DND-41 (cell line): ENCODE measurements around the gene DIO1.

Experiments used
- ATAC-seq: fragments of 200-7000 bp; cut with Tn5 transposase; 3 replicates; pipeline ENCODE4 v1.9.1; 2021; ENCODE audit warnings: low read depth; ENCODE audit not compliant: insufficient read depth
- DNase-seq: peaks from one replicate; pipeline ENCODE4 v3.0.0-alpha.2; 2020
- H2AFZ ChIP-seq: 2 replicates; pipeline ENCODE4 v1.6.0; 2012; ENCODE audit warnings: low read depth, low read length
- H3K27ac ChIP-seq: 2 replicates; pipeline ENCODE4 v1.5.1; 2012; ENCODE audit warnings: low read length, inconsistent platforms
- H3K27me3 ChIP-seq: fragments of 200-600 bp; sonication (generic); 2 replicates; pipeline ENCODE4 v1.6.0; 2012; ENCODE audit warnings: low read length, mild to moderate bottlenecking, inconsistent platforms; ENCODE audit not compliant: insufficient read depth, poor library complexity
- H3K36me3 ChIP-seq: 2 replicates; pipeline ENCODE4 v1.5.1; 2012; ENCODE audit warnings: low read length, inconsistent platforms; ENCODE audit not compliant: insufficient read depth
- H3K4me1 ChIP-seq: 2 replicates; pipeline ENCODE4 v1.5.1; 2012; ENCODE audit warnings: mild to moderate bottlenecking, low read length; ENCODE audit not compliant: insufficient read depth
- H3K4me2 ChIP-seq: 2 replicates; pipeline ENCODE4 v1.6.0; 2012; ENCODE audit warnings: mild to moderate bottlenecking, moderate library complexity, low read length, inconsistent platforms; ENCODE audit not compliant: insufficient read depth
- H3K4me3 ChIP-seq, 2 experiments: fragments of 200-600 bp in 1 of 2; shearing (Covaris generic) in 1 of 2; 2 replicates each; pipeline ENCODE4 v1.5.1; 2012 to 2016; ENCODE audit warnings: inconsistent platforms in 2 of 2, low read length in 2 of 2, mild to moderate bottlenecking in 2 of 2, low read depth in 1 of 2, moderate library complexity in 1 of 2
- H3K79me2 ChIP-seq: 2 replicates; pipeline ENCODE4 v1.6.0; 2012; ENCODE audit warnings: low read length, inconsistent platforms; ENCODE audit not compliant: insufficient read depth
- H3K9ac ChIP-seq: 2 replicates; pipeline ENCODE4 v1.6.0; 2012; ENCODE audit warnings: low read depth, mild to moderate bottlenecking, inconsistent platforms, low read length, moderate library complexity
- H3K9me3 ChIP-seq: 2 replicates; pipeline ENCODE4 v1.5.1; 2012; ENCODE audit warnings: low read length, moderate library complexity, mild to moderate bottlenecking, inconsistent platforms; ENCODE audit not compliant: insufficient read depth, severe bottlenecking
- H4K20me1 ChIP-seq: 2 replicates; pipeline ENCODE4 v1.6.0; 2012; ENCODE audit warnings: low read length; ENCODE audit not compliant: insufficient read depth
- EZH2 ChIP-seq: IDR thresholded peaks from 3 replicates; pipeline ENCODE4 v1.6.1; 2012; ENCODE audit warnings: borderline replicate concordance, low read depth, mild to moderate bottlenecking, moderate library complexity, low read length, inconsistent platforms; ENCODE audit not compliant: severe bottlenecking
- TF ChIP-seq, protein P1 (sequence below): IDR thresholded peaks from 2 replicates; pipeline ENCODE4 v1.5.1; 2012; ENCODE audit warnings: borderline replicate concordance, low read length, moderate library complexity, mild to moderate bottlenecking; ENCODE audit not compliant: poor library complexity, severe bottlenecking; ENCODE audit errors: extremely low read depth

DIO1 gene

DNA sequence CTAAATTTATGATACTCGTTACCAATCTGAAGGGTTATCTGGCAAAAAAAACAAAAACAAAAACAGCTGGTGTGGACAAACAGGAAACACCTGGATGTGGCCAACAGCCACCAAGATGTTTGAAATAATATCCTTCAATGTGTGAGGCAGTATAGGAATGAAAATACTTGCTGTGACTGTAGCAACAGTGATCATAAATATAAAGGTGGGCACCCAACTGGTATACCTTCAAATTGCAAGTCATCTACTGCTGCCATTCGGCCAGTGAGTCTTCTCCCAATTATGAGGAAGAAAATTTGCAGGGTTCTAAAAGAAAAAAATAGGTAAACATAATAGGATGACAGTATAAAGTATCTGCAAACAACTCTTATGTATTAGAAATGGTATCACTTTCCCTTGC lies 5.3 kb upstream of the DIO1 start:
- no peak for DNase-seq
- no peak overlapping the region; the same call in 1 of the 2 replicates for H2AFZ ChIP-seq
- H3K9me3 ChIP-seq: no peaks in the 10 kb centered on the region
- peaks cover 3% of the 10 kb centered on the region for H3K36me3 ChIP-seq
- no peak for ATAC-seq
- peak overlapping the region; percentile 71 for H3K9ac ChIP-seq
- H3K4me3 ChIP-seq: peak overlapping the region; percentile 81 to 98; a peak in 2 of 4 replicates
- H3K79me2 ChIP-seq: peaks cover 6% of the 10 kb centered on the region
- H3K4me2 ChIP-seq: peak overlapping the region; percentile 95
- H3K4me1 ChIP-seq: peaks cover 23% of the 10 kb centered on the region
- H4K20me1 ChIP-seq: no peaks in the 10 kb centered on the region
- no peak for TF ChIP-seq EZH2
- TF ChIP-seq, protein P1, sequence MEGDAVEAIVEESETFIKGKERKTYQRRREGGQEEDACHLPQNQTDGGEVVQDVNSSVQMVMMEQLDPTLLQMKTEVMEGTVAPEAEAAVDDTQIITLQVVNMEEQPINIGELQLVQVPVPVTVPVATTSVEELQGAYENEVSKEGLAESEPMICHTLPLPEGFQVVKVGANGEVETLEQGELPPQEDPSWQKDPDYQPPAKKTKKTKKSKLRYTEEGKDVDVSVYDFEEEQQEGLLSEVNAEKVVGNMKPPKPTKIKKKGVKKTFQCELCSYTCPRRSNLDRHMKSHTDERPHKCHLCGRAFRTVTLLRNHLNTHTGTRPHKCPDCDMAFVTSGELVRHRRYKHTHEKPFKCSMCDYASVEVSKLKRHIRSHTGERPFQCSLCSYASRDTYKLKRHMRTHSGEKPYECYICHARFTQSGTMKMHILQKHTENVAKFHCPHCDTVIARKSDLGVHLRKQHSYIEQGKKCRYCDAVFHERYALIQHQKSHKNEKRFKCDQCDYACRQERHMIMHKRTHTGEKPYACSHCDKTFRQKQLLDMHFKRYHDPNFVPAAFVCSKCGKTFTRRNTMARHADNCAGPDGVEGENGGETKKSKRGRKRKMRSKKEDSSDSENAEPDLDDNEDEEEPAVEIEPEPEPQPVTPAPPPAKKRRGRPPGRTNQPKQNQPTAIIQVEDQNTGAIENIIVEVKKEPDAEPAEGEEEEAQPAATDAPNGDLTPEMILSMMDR: no peak
- no peaks in the 10 kb centered on the region for H3K27me3 ChIP-seq
- H3K27ac ChIP-seq: peak overlapping the region; percentile 79; the same call in 1 of the 2 replicates

DNA sequence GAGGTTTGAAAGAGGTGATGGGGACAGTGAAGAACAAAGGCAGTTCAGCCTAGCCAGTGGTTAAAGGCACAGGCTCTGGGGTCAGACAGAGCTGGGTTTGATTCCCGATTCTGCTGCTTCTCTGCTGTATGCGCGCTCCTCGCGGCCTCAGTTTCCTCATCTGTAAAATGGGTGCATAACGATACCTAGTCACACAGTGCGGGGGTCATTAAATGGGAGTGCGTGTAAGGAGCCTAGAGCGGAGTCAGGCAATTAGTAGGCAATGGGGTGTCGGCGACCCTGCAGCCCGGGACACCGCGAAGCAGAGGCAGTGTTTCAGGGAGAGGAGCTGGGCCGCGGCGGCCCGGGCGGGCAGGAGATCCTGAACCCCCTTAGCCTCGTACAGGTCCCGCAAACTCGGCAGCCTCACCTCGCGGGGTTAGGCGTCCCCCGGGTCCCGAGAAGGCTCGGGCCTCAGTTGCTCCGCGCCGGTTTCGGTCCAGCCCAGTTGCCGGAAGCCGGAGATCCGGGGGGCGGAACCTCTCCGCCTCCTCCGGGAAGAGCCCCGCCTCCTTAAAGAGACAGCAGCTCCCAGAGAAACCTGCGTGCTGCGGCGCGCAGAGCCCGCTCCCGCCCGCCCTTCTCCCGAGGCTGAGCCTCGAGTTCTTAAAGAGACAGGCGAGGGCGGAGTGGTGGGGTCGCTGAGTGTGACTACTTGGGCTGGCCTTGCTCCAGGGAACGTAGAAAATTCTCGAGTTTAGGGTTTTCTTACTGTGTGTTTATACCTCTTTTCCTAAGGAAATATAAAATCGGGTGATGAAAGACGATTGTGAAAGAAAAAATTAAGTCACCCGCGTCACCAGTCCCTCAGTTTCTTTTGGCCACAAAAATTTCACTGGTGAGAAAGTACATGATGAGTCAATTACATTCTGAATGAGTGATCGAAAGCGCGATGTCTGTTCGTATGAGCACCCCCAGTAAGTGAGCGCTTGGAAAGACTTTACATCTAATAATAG lies 4.4 kb upstream of the DIO1 start, which contains the start of gene YIPF1:
YIPF1 (minus strand) TSS at position 494 of the 995 bp plus-strand sequence. CDS start 860 bp downstream, outside the sequence.
- Histone ChIP-seq H2AFZ (peak within 1 kb of the TSS; percentile 89), H3K27ac (peak within 1 kb of the TSS; percentile 79), H4K20me1 (no peaks in the 10 kb centered on the region), H3K79me2 (peaks cover 6% of the 10 kb centered on the region), H3K36me3 (peaks cover 3% of the 10 kb centered on the region), H3K27me3 (no peaks in the 10 kb centered on the region), H3K4me3 (peak within 1 kb of the TSS; percentile 81 to 98), H3K4me2 (peak within 1 kb of the TSS; percentile 95), H3K9ac (peak within 1 kb of the TSS; percentile 71), H3K4me1 (peaks cover 23% of the 10 kb centered on the region), H3K9me3 (no peaks in the 10 kb centered on the region)
- peak; percentile 100 for ATAC-seq
- TF ChIP-seq, protein P1: no peak
- peak; percentile 92 for DNase-seq

DNA sequence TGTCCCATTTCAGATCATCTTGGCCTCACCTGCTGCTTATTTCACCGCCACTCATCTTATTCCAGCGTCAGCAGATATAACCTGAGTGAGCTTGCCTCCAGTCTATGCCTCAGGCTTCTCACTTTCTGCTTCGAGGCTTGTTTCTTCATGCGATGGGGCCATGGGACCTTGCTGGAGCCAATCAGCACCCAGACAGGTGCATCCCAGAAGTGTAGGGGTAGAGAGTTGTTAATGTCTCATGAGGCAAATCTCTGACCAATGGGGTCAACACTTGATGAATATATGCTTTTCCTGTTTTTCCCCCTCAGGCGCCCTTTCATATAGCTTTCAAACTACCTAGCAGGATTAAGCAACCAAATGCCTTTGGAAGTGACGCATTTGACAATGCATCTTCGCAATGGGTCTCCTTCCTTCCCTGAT lies 3.5 kb upstream of the DIO1 start:
- Histone ChIP-seq H2AFZ (peak overlapping the region; percentile 80), H3K4me1 (peaks cover 23% of the 10 kb centered on the region), H4K20me1 (no peaks in the 10 kb centered on the region), H3K4me3 (peak overlapping the region in 1 of 2 experiments; percentile 98; a peak in 2 of 4 replicates), H3K9ac (peak overlapping the region; percentile 71), H3K4me2 (peak overlapping the region; percentile 95), H3K36me3 (peaks cover 3% of the 10 kb centered on the region; the same call in 1 of the 2 replicates), H3K27ac (peak overlapping the region; percentile 68; the same call in 1 of the 2 replicates), H3K9me3 (no peaks in the 10 kb centered on the region), H3K79me2 (peaks cover 6% of the 10 kb centered on the region), H3K27me3 (no peaks in the 10 kb centered on the region)
- ATAC-seq: no peak
- no peak for TF ChIP-seq EZH2
- TF ChIP-seq, protein P1: no peak
- DNase-seq: no peak
